ENCODE results near the gene C11orf21.
"Not testable (repeated sequence)": the region's sequence is repeated elsewhere in the genome, so short reads cannot be mapped to it uniquely, and the experiment has no call there.

C11orf21 gene

DNA sequence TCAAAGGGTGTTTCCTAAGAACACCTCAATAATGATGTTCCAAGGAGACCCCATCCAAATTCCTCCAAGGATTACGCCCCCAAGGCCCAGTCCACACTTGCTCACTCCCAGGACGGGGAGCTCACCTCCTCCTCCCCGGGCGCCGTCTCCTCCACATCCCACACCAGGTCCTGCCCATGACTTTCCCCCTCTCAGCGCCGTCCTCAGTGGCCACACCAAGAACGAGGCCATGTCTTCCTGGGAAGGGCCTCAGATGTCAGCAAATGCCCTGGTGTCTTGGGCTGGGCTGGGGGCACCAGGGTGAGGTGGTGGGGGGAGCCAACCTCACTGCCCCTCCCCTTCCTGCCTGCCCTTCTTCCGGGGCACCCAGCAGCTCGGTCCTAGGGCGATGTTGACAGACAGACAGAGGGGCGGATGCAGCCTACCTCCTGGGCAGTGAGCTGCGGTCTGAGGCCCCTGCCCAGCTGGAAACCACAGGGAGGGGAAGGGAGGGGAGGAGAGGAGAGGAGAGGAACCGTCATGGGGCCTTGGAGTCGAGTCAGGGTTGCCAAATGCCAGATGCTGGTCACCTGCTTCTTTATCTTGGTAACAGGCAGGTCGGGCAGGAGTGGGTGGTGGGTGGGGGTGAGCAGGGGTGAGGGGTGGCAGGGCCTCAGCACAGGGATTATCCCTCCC is at the start of gene C11orf21, which contains the start of gene TSPAN32:
Gene C11orf21, minus strand, starts transcription at position 288 of the 675 bp plus-strand sequence. Its CDS starts 110 bp downstream, at position 178.
Gene TSPAN32, plus strand, starts transcription at position 383 of the 675 bp plus-strand sequence. Its CDS starts 137 bp downstream, at position 520.
- DNase-seq = peak; percentile 53

- DNase-seq = no peak
Measured at GRCh38 chr11:2348986-2349385, 47.3 kb upstream of the C11orf21 start.

GRCh38 chr11:2347308-2347830 is 45.7 kb upstream of the C11orf21 start:
- DNase-seq = no peak

GRCh38 chr11:2346586-2347307 is 45.0 kb upstream of the C11orf21 start:
- no peak for DNase-seq

GRCh38 chr11:2346014-2346413 is 44.3 kb upstream of the C11orf21 start:
- no peak for DNase-seq

GRCh38 chr11:2345050-2345449 is 43.3 kb upstream of the C11orf21 start:
- no peak for DNase-seq

DNA sequence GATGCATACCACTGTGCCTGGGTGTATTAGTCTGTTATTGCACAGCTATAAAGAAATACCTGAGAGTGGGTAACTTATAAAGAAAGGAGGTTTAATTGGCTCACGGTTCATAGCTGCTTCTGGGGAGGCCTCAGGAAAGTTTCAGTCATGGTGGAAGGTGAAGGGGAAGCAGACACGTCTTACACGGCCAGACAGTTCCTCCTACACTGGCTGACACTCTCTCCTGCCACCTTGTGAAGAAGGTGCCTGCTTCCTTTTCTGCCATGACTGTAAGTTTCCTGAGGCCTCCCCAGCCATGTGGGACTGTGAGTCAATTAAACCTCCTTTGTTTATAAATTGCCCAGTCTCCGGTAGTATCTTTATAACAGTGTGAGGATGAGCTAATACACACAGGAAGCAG is 41.8 kb upstream of the C11orf21 start:
- DNase-seq = no peak

GRCh38 chr11:2342981-2343380 is 41.3 kb upstream of the C11orf21 start:
- no peak for DNase-seq

- DNase-seq = no peak
Measured at GRCh38 chr11:2342557-2342956, 40.8 kb upstream of the C11orf21 start.

DNA sequence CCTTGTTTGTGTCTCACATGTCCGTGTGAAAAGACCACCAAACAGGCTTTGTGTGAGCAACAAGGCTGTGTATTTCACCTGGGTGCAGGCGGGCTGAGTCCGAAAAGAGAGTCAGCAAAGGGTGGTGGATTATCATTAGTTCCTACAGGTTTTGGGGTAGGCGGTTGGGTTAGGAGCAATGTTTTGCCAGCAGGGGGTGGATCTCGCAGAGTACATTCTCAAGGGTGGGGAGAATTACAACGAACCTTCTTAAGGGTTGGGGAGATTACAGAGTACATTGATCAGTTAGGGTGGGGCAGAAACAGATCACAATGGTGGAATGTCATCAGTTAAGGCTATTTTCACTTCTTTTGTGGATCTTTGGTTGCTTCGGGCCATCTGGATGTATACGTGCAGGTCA is 37.0 kb upstream of the C11orf21 start:
- not testable (repeated sequence) for DNase-seq

- not testable (repeated sequence) for DNase-seq
Measured at GRCh38 chr11:2335286-2335685, 33.6 kb upstream of the C11orf21 start.

- not testable (repeated sequence) for DNase-seq
Measured at GRCh38 chr11:2333486-2334205, 31.9 kb upstream of the C11orf21 start.

- DNase-seq = not testable (repeated sequence)
Measured at GRCh38 chr11:2332569-2332968, 30.9 kb upstream of the C11orf21 start.

GRCh38 chr11:2331404-2331803 is 29.7 kb upstream of the C11orf21 start:
- DNase-seq = no peak

GRCh38 chr11:2330696-2331095 is 29.0 kb upstream of the C11orf21 start:
- DNase-seq = no peak

DNA sequence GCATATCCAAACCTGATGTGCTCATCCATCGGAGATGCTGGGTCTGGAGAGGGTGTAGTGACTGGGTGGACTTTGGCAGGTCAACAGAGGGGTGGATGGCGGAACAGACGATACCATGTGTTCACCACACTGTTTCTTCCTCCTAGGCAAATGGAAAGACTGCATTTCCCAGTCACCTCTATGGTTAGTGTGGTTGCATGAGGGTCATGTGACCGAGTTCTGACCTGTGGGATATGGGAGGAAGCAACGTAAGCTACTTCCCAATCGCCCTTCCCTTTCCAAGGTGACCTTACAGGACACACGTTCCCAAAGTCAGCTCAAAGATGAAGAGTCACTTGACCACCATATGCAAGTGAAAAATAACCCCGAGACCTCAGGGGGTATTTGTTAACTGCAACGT is 27.8 kb upstream of the C11orf21 start:
- DNase-seq = no peak

DNA sequence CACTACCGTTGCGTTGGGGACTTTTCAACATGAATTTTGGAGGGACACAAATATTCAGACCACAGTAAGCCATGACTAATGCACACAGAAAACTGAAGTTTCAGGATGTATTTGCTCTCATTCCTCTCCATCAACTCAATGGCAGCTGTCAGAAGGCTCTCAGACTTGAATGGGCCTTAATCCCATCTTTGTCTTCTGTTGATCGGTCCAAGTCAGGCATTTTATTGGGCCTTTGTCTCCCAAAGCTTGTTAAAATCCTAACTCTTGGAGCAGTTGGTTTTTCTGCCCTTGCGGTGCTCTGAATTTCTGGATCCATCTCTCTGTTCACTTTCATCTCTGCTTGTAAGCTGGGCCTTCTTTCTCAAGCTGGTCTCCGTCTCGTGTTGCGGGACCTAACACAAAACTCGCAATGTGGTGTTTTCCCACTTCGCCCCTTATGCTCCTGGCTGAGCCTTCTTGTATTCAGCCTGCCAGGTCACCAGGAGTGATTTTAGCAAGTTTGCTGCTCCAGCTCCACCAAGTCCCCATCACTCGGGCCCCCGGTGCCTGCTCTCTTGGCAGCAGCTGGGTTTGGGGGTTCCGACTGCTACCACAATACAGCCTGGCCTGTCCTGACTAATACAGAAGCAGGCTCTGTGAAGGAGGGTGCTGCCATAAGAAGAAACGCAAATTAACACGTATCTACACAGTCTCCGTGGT is 27.1 kb upstream of the C11orf21 start:
- DNase-seq = no peak

GRCh38 chr11:2328021-2328420 is 26.3 kb upstream of the C11orf21 start:
- DNase-seq = no peak

DNA sequence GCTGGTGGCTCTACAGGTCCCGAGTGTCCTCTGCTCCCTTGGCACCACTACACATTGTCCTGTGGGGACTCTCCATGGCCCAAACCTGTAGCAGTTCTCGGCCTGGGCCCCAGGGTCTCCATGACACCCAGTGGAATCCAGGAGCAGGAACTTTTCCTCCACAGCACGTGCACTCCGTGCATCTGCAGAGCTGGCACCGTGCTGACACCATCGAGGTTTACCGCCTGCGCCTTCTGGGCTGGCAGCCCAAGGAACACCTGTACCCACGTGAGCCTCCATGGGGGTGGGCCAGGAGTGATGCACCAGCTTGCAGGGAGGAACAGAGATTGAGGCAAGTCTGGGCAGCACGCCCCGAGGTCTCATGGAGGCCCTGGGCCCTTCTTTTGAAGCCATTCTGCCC is 25.3 kb upstream of the C11orf21 start:
- no peak for DNase-seq

- DNase-seq = no peak
Measured at GRCh38 chr11:2325719-2326118, 24.0 kb upstream of the C11orf21 start.

DNA sequence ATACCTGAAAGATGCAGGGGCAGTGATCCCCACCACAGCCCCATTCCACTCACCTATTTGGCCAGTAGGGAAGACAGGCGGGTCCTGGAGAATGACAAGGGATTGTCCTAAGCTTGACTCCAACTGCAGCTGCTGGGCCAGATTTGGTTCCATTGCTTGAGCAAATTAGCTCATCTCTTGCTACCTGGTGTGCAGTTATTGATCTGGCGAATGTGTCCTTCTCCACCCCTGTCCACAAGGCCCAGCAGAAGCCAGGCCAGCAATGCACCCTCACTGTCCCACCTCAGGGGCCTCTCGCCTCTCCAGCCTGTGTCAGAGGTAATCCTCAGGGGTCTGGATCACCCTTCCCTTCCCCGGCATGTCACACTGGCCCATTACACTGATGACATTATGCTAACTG is 23.4 kb upstream of the C11orf21 start:
- no peak for DNase-seq

DNA sequence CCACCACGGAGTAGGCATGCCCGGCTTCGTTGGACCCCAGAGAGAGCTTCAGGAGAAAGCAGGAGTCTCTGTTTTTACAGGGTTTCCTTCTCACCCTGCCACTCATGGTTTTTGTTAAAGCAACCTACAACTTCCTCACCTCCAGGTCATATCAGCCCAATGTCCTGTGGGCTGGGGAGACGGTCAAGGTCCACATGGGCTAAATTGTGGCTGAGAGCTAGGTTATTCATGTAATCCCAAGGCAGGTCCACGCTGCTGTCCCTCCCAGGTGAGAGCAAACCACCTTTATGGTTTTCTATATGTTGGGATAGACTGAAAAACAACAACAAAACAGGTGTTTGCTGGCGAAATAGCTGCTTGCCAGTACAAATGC is 19.6 kb upstream of the C11orf21 start:
- DNase-seq = no peak
